ENCODE results near the gene RFT1. TPM values are rescaled to one million over a fixed set of nuclear protein-coding genes. Genes with fewer than 3 reads are reported as not detected.

Gene RFT1
- total RNA-seq, 1 experiment from 2014 or later: 35.7 TPM

DNA sequence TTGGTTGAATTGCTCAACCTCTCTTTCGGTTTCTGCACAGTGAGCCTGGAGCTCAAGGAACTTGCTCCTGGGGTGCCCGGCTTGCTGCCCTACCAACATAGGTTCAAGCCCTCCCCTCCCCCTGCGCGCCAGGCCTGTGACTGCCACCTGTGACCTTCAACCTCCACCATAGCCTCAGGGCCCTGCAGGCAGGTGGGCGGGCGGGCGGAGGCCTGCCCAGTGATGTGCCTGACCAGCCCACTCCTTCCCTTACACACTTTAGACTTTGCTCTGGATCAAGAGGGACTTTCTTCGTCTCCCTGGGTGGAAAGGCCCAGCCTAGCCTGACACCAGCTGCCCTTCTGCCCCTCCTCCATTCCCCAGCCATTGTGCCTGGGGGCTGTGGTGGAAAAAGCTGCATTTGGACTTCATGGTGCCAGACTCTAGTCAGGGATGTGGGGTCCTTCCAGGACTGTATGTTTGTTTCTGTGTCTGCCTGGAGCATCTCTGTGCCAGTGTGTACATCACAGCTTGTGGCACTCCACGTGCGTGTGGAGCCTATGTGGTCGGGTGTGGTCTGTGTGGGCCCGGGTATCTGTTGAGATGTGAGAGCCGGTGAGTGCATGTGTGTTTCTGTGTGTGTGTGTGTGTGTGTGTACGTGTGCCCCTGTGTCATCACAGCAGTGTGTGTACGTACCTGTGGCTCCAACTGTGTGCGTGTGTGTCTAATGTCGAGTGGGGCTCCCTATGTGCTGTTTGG is 40.3 kb upstream of the RFT1 start:
- H3K4me3 ChIP-seq (ENCODE audit: low read depth, low read length): no peak overlapping the region
- ChIA-PET POLR2A (no interaction called here), CTCF (interaction anchor here (2.1 kb wide), 1 partner anchor 56 kb away, joined by 5 read pairs; no protein-coding TSS in a partner anchor)
- H3K4me3 Mint-ChIP-seq (ENCODE audit: unreplicated experiment): no peak overlapping the region
- peaks cover 24% of the 10 kb centered on the region for H3K4me1 Mint-ChIP-seq (ENCODE audit: low read depth, unreplicated experiment)
- H3K4me1 ChIP-seq: peaks cover 19% of the 10 kb centered on the region
- no peaks in the 10 kb centered on the region for H3K27me3 ChIP-seq (replicated peaks; ENCODE audit: control insufficient read depth, insufficient read depth, low read length)
- peaks cover 2% of the 10 kb centered on the region for H3K36me3 ChIP-seq (ENCODE audit: control insufficient read depth, insufficient read depth, low read length)
- TF ChIP-seq, protein P1, sequence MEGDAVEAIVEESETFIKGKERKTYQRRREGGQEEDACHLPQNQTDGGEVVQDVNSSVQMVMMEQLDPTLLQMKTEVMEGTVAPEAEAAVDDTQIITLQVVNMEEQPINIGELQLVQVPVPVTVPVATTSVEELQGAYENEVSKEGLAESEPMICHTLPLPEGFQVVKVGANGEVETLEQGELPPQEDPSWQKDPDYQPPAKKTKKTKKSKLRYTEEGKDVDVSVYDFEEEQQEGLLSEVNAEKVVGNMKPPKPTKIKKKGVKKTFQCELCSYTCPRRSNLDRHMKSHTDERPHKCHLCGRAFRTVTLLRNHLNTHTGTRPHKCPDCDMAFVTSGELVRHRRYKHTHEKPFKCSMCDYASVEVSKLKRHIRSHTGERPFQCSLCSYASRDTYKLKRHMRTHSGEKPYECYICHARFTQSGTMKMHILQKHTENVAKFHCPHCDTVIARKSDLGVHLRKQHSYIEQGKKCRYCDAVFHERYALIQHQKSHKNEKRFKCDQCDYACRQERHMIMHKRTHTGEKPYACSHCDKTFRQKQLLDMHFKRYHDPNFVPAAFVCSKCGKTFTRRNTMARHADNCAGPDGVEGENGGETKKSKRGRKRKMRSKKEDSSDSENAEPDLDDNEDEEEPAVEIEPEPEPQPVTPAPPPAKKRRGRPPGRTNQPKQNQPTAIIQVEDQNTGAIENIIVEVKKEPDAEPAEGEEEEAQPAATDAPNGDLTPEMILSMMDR (IDR thresholded peaks at IDR 0.05; ENCODE audit: insufficient read depth in 1 of 2, low read depth in 1 of 2, low read length in 1 of 2, severe bottlenecking in 1 of 2, unreplicated experiment in 1 of 2): no peak
- H3K36me3 Mint-ChIP-seq (ENCODE audit: insufficient read depth, unreplicated experiment): no peaks in the 10 kb centered on the region
- no peaks in the 10 kb centered on the region for H3K9me3 Mint-ChIP-seq (ENCODE audit: unreplicated experiment)
- BruUV-seq (replicated peaks): no TSS peak
- no peaks in the 10 kb centered on the region for H3K9me3 ChIP-seq
- intact Hi-C loops (cut with micrococcal nuclease; ENCODE audit: unreplicated experiment): no loop called here
- no peaks in the 10 kb centered on the region for H3K27me3 Mint-ChIP-seq (ENCODE audit: insufficient read depth, unreplicated experiment)
- DNase-seq: no peak
- H3K27ac Mint-ChIP-seq (ENCODE audit: unreplicated experiment): peak overlapping the region; percentile 61

DNA sequence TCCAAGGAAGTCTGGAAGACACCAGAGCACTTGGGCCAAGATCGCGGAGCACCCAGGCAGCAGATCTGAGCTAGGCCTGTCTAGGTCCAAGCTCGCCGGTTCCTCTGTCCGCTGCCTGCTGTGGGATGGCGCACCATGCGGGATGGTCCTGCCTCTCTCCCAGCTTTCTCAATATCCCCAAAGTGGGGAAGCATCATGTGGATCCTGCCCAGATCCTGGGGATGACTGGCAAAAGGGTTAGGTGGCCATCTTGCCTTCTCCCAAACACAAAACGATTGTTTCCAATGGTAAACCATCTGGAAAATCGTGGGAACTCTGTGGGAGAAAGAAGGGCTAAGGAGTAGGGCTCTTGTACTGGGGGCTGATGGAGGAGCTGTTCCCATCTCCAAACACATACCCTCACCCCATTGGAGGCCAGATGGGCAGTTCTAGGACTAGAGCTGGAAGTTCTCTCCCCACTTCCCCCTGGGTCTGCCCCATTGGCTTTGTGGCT is 39.6 kb upstream of the RFT1 start:
- Mint-ChIP-seq H3K9me3 (ENCODE audit: unreplicated experiment) (no peaks in the 10 kb centered on the region), H3K27ac (ENCODE audit: unreplicated experiment) (peak overlapping the region; percentile 61), H3K27me3 (ENCODE audit: insufficient read depth, unreplicated experiment) (no peaks in the 10 kb centered on the region), H3K4me3 (ENCODE audit: unreplicated experiment) (no peak overlapping the region), H3K4me1 (ENCODE audit: low read depth, unreplicated experiment) (peaks cover 24% of the 10 kb centered on the region), H3K36me3 (ENCODE audit: insufficient read depth, unreplicated experiment) (no peaks in the 10 kb centered on the region)
- TF ChIP-seq, protein P1 (IDR thresholded peaks at IDR 0.05; ENCODE audit: insufficient read depth in 1 of 2, low read depth in 1 of 2, low read length in 1 of 2, severe bottlenecking in 1 of 2, unreplicated experiment in 1 of 2): no peak
- no peaks in the 10 kb centered on the region for H3K9me3 ChIP-seq
- CTCF ChIA-PET: interaction anchor here (2.1 kb wide), 1 partner anchor 56 kb away, joined by 5 read pairs; no protein-coding TSS in a partner anchor
- POLR2A ChIA-PET: no interaction called here
- DNase-seq: no peak
- peaks cover 19% of the 10 kb centered on the region for H3K4me1 ChIP-seq
- no peaks in the 10 kb centered on the region for H3K27me3 ChIP-seq (replicated peaks; ENCODE audit: control insufficient read depth, insufficient read depth, low read length)
- intact Hi-C loops (cut with micrococcal nuclease; ENCODE audit: unreplicated experiment): no loop called here
- H3K4me3 ChIP-seq (ENCODE audit: low read depth, low read length): no peak overlapping the region
- no TSS peak for BruUV-seq (replicated peaks)
- peaks cover 2% of the 10 kb centered on the region for H3K36me3 ChIP-seq (ENCODE audit: control insufficient read depth, insufficient read depth, low read length)

DNA sequence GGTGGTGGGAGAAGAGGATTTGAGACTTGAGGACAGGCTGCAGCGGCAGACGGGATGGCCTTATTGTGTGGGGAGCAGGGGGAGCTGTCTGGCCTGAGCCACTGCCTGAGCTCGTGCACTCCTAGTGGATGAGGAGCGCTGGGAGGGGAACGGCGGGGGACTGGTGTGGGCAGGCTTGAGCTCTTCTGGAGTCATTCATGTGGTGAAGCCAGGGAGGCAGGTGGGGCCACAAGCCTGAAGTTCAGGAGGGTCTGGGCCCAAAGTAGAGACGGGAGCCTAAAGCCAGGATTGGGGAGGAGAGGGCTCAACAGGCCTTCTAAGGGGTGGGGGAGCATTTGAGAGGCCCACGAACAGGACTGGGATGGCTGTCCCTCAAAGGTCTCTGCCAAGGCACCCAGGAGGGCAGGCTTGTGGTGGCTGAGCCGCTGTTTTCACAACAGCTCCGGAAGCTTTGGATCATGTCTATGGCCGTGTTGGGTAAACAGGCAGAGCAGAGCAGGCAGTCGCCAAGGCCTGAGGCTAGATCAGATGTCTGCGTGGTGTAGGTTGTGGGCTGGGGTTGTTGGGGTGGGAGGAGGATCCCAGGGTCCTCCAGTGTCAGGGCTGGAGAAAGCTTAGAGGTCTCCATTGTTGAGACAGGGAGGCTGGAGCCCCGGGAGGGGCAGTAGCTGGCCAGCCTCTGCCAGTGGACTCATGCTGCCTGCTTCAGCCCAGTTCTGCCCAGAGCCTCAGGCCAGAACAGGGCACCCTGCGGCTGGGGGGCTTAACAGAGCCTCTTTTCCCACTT is 39.0 kb upstream of the RFT1 start:
- Mint-ChIP-seq H3K27ac (ENCODE audit: unreplicated experiment) (no peak overlapping the region), H3K27me3 (ENCODE audit: insufficient read depth, unreplicated experiment) (no peaks in the 10 kb centered on the region), H3K9me3 (ENCODE audit: unreplicated experiment) (no peaks in the 10 kb centered on the region), H3K4me3 (ENCODE audit: unreplicated experiment) (no peak overlapping the region), H3K4me1 (ENCODE audit: low read depth, unreplicated experiment) (peaks cover 24% of the 10 kb centered on the region), H3K36me3 (ENCODE audit: insufficient read depth, unreplicated experiment) (no peaks in the 10 kb centered on the region)
- no TSS peak for BruUV-seq (replicated peaks)
- Histone ChIP-seq H3K27me3 (replicated peaks; ENCODE audit: control insufficient read depth, insufficient read depth, low read length) (no peaks in the 10 kb centered on the region), H3K4me3 (ENCODE audit: low read depth, low read length) (no peak overlapping the region), H3K4me1 (peaks cover 19% of the 10 kb centered on the region), H3K9me3 (no peaks in the 10 kb centered on the region), H3K36me3 (ENCODE audit: control insufficient read depth, insufficient read depth, low read length) (peaks cover 2% of the 10 kb centered on the region)
- intact Hi-C loops (cut with micrococcal nuclease; ENCODE audit: unreplicated experiment): no loop called here
- TF ChIP-seq, protein P1 (IDR thresholded peaks at IDR 0.05; ENCODE audit: insufficient read depth in 1 of 2, low read depth in 1 of 2, low read length in 1 of 2, severe bottlenecking in 1 of 2, unreplicated experiment in 1 of 2): no peak
- ChIA-PET POLR2A (no interaction called here), CTCF (interaction anchor here (0.7 to 2.1 kb wide), 2 partner anchors 35 to 55 kb away, joined by 3 to 5 read pairs; no protein-coding TSS in a partner anchor)
- no peak for DNase-seq

All from Caco-2 (cell line).